H1 (cell line): ENCODE data around the gene ZNF366.
"Not testable (repeated sequence)": the region's sequence is repeated elsewhere in the genome, so short reads cannot be mapped to it uniquely, and the experiment has no call there.

Experiments
- BRCA1 ChIP-seq: IDR thresholded peaks from 2 replicates; pipeline ENCODE4 v1.6.1; 2012; ENCODE audit warnings: low read depth, low read length, improper control_type of control experiment
- CHD1 ChIP-seq: IDR thresholded peaks from 2 replicates; pipeline ENCODE4 v1.6.1; 2012; ENCODE audit warnings: low read depth, low read length, improper control_type of control experiment
- CHD2 ChIP-seq: IDR thresholded peaks from 2 replicates; pipeline ENCODE4 v1.6.1; 2012; ENCODE audit warnings: low read length, improper control_type of control experiment
- EP300 ChIP-seq, 2 experiments: IDR thresholded peaks; 1 replicate in 1 of 2; 2 replicates in 1 of 2; pipeline ENCODE4 v1.6.1; 2011 to 2012; ENCODE audit warnings: low read depth in 2 of 2, low read length in 2 of 2, mild to moderate bottlenecking in 2 of 2, borderline replicate concordance in 1 of 2, inconsistent platforms in 1 of 2, moderate library complexity in 1 of 2
- EZH2 ChIP-seq: fragments of 200-600 bp; sonication (generic); IDR thresholded peaks from 2 replicates; pipeline ENCODE4 v1.7.1; 2012; ENCODE audit warnings: low read depth, mild to moderate bottlenecking, moderate library complexity, low read length, inconsistent platforms; ENCODE audit not compliant: severe bottlenecking
- KDM4A ChIP-seq: IDR thresholded peaks from one replicate; pipeline ENCODE4 v1.7.1; 2012; ENCODE audit warnings: low read depth, mild to moderate bottlenecking, moderate library complexity, low read length, inconsistent platforms; ENCODE audit not compliant: severe bottlenecking
- POLR2A ChIP-seq, 2 experiments: IDR thresholded peaks; 1 replicate in 1 of 2; 2 replicates in 1 of 2; pipeline ENCODE4 v1.6.1; 2011; ENCODE audit warnings: low read depth in 2 of 2, low read length in 2 of 2, mild to moderate bottlenecking in 2 of 2; ENCODE audit errors: control extremely low read depth in 1 of 2
- RFX5 ChIP-seq: IDR thresholded peaks from 2 replicates; pipeline ENCODE4 v1.6.1; 2011; ENCODE audit warnings: low read depth, low read length, improper control_type of control experiment, borderline replicate concordance
- SIN3A ChIP-seq, 2 experiments: IDR thresholded peaks in 1 of 2; conservative IDR thresholded peaks in 1 of 2; 2 replicates each; pipeline ENCODE4 v1.6.1; 2011 to 2012; ENCODE audit warnings: low read length in 2 of 2, improper control_type of control experiment in 1 of 2, low read depth in 1 of 2, mild to moderate bottlenecking in 1 of 2
- SP4 ChIP-seq: IDR thresholded peaks from 2 replicates; pipeline ENCODE4 v1.6.1; 2012; ENCODE audit warnings: low read length, inconsistent platforms
- YY1 ChIP-seq: IDR thresholded peaks from 2 replicates; pipeline ENCODE4 v1.6.1; 2011; ENCODE audit warnings: low read depth, mild to moderate bottlenecking, low read length
- ZNF274 ChIP-seq: IDR thresholded peaks from 2 replicates; pipeline ENCODE4 v1.7.0; 2012; ENCODE audit warnings: low read length, borderline replicate concordance; ENCODE audit errors: extremely low read depth
- TF ChIP-seq, protein P1 (sequence below): IDR thresholded peaks from 2 replicates; pipeline ENCODE4 v1.6.1; 2012; ENCODE audit warnings: inconsistent platforms
- TF ChIP-seq, protein P2 (sequence below), 3 experiments: IDR thresholded peaks; 1 replicate in 2 of 3; 2 replicates in 1 of 3; pipeline versions ENCODE4 v1.5.1 to v1.6.1; 2011; ENCODE audit warnings: low read length in 3 of 3, mild to moderate bottlenecking in 3 of 3, inconsistent platforms in 2 of 3, low read depth in 1 of 3, moderate library complexity in 1 of 3; ENCODE audit not compliant: insufficient read depth in 1 of 3; ENCODE audit errors: control extremely low read depth in 1 of 3

- TF ChIP-seq EP300 (IDR thresholded peaks at IDR 0.05; ENCODE audit: borderline replicate concordance in 1 of 2, low read depth in 2 of 2, low read length in 2 of 2); ZNF274; POLR2A (IDR thresholded peaks at IDR 0.05; ENCODE audit: control extremely low read depth in 1 of 2, low read depth in 2 of 2, low read length in 2 of 2); EZH2; SIN3A (conservative IDR thresholded peaks at IDR 0.05 in 1 of 2, IDR thresholded peaks at IDR 0.05 in 1 of 2; ENCODE audit: low read depth in 1 of 2, low read length in 2 of 2); RFX5; BRCA1; KDM4A; CHD2; SP4; CHD1; YY1: not testable (repeated sequence)
- TF ChIP-seq, protein P1, sequence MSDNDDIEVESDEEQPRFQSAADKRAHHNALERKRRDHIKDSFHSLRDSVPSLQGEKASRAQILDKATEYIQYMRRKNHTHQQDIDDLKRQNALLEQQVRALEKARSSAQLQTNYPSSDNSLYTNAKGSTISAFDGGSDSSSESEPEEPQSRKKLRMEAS, result not testable (repeated sequence)
- TF ChIP-seq, protein P2, sequence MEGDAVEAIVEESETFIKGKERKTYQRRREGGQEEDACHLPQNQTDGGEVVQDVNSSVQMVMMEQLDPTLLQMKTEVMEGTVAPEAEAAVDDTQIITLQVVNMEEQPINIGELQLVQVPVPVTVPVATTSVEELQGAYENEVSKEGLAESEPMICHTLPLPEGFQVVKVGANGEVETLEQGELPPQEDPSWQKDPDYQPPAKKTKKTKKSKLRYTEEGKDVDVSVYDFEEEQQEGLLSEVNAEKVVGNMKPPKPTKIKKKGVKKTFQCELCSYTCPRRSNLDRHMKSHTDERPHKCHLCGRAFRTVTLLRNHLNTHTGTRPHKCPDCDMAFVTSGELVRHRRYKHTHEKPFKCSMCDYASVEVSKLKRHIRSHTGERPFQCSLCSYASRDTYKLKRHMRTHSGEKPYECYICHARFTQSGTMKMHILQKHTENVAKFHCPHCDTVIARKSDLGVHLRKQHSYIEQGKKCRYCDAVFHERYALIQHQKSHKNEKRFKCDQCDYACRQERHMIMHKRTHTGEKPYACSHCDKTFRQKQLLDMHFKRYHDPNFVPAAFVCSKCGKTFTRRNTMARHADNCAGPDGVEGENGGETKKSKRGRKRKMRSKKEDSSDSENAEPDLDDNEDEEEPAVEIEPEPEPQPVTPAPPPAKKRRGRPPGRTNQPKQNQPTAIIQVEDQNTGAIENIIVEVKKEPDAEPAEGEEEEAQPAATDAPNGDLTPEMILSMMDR (IDR thresholded peaks at IDR 0.05; ENCODE audit: control extremely low read depth in 1 of 3, insufficient read depth in 1 of 3, low read depth in 1 of 3, low read length in 3 of 3), result not testable (repeated sequence)
These were observed 102.4 kb downstream of the ZNF366 start for GRCh38 chr5:72404771-72405170.
